ENCODE data around the gene THRB. TPM values are rescaled to one million over a fixed set of nuclear protein-coding genes. Genes with fewer than 3 reads are reported as not detected.

THRB gene
- total and polyA plus RNA-seq, 2 donors (not counting 3 experiments of a cell fraction or from before 2014, with no cell fraction given), result 0.06 TPM; not detected in 1

GRCh38 chr3:24439021-24439420 is 55.6 kb downstream of the THRB start:
- Histone ChIP-seq H3K9ac (replicated peaks; ENCODE audit: extremely low read depth, insufficient read depth, low read length) (no peak overlapping the region), H3K4me2 (ENCODE audit: insufficient read depth, low read length) (no peak overlapping the region), H4K20me1 (replicated peaks; ENCODE audit: control insufficient read depth, extremely low read depth, insufficient read depth, low read length) (no peaks in the 10 kb centered on the region), H3K36me3 (ENCODE audit: control insufficient read depth in 2 of 2, extremely low read depth in 1 of 2, insufficient read depth in 2 of 2, low read length in 2 of 2) (no peaks in the 10 kb centered on the region), H3K4me3 (replicated peaks in 1 of 3; ENCODE audit: insufficient read depth in 1 of 3, low read depth in 1 of 3, low read length in 3 of 3) (no peak overlapping the region), H3K4me1 (ENCODE audit: control insufficient read depth, extremely low read depth, insufficient read depth, low read length) (no peaks in the 10 kb centered on the region), H2AFZ (ENCODE audit: low read depth, low read length) (no peak overlapping the region), H3K9me3 (replicated peaks; ENCODE audit: control insufficient read depth, insufficient read depth, low read length) (no peaks in the 10 kb centered on the region), H3K27ac (ENCODE audit: insufficient read depth, low read depth, low read length) (no peak overlapping the region), H3K9me1 (replicated peaks; ENCODE audit: control insufficient read depth, extremely low read depth, insufficient read depth, low read length) (no peaks in the 10 kb centered on the region), H3K79me2 (ENCODE audit: control insufficient read depth, insufficient read depth, low read length) (no peaks in the 10 kb centered on the region), H3K27me3 (ENCODE audit: control insufficient read depth in 2 of 2, insufficient read depth in 2 of 2, low read length in 2 of 2) (no peaks in the 10 kb centered on the region)
- ChIA-PET CTCF (no interaction called here), POLR2A (no interaction called here)
- no peak for DNase-seq (ENCODE audit: low read depth, low spot score)
- dilution Hi-C loops (cut with MboI; ENCODE audit: extremely low pct_ligation_motif_present, low sequenced_read_pairs), result no loop called here
- FAIRE-seq, result no peak
- TF ChIP-seq, protein P1, sequence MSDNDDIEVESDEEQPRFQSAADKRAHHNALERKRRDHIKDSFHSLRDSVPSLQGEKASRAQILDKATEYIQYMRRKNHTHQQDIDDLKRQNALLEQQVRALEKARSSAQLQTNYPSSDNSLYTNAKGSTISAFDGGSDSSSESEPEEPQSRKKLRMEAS (IDR thresholded peaks at IDR 0.05; ENCODE audit: insufficient read depth, insufficient read length), result no peak
- TF ChIP-seq FOS (IDR thresholded peaks at IDR 0.05; ENCODE audit: borderline replicate concordance, insufficient read depth, low read length) (no peak), MYC (IDR thresholded peaks at IDR 0.05; ENCODE audit: low read depth, low read length) (no peak), EZH2 (IDR thresholded peaks at IDR 0.05; ENCODE audit: borderline replicate concordance, low read depth, low read length, severe bottlenecking) (no peak), JUN (IDR thresholded peaks at IDR 0.05; ENCODE audit: borderline replicate concordance, insufficient read depth, insufficient read length, low read depth) (no peak), GATA2 (IDR thresholded peaks at IDR 0.05; ENCODE audit: insufficient read depth, insufficient read length, low read depth, low read length) (no peak), POLR2A (IDR thresholded peaks at IDR 0.05; ENCODE audit: low read depth, low read length) (no peak), POLR2AphosphoS5 (IDR thresholded peaks at IDR 0.05; ENCODE audit: insufficient read depth, low read depth, low read length) (no peak)
- TF ChIP-seq, protein P2, sequence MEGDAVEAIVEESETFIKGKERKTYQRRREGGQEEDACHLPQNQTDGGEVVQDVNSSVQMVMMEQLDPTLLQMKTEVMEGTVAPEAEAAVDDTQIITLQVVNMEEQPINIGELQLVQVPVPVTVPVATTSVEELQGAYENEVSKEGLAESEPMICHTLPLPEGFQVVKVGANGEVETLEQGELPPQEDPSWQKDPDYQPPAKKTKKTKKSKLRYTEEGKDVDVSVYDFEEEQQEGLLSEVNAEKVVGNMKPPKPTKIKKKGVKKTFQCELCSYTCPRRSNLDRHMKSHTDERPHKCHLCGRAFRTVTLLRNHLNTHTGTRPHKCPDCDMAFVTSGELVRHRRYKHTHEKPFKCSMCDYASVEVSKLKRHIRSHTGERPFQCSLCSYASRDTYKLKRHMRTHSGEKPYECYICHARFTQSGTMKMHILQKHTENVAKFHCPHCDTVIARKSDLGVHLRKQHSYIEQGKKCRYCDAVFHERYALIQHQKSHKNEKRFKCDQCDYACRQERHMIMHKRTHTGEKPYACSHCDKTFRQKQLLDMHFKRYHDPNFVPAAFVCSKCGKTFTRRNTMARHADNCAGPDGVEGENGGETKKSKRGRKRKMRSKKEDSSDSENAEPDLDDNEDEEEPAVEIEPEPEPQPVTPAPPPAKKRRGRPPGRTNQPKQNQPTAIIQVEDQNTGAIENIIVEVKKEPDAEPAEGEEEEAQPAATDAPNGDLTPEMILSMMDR (IDR thresholded peaks at IDR 0.05; ENCODE audit: extremely low read depth in 1 of 2, insufficient read depth in 1 of 2, low read depth in 1 of 2, low read length in 2 of 2), result no peak
- intact Hi-C loops (cut with micrococcal nuclease), result no loop called here
- BruUV-seq (replicated peaks), result no TSS peak

Measured in endothelial cell of umbilical vein (primary cell).